IMR-90 (cell line): Measurements from ENCODE around the gene RNF225.

Experiments
- BHLHE40 ChIP-seq: fragments of 150-350 bp; IDR thresholded peaks from 2 replicates; pipeline ENCODE4 v1.6.1; 2016; ENCODE audit warnings: mild to moderate bottlenecking, low read depth, low read length
- CHD1 ChIP-seq: IDR thresholded peaks from 2 replicates; pipeline ENCODE4 v1.6.1; 2012; ENCODE audit warnings: low read depth, low read length, improper control_type of control experiment
- FOS ChIP-seq: fragments of 150-350 bp; IDR thresholded peaks from 2 replicates; pipeline ENCODE4 v1.6.1; 2016; ENCODE audit warnings: low read depth, low read length
- MAFK ChIP-seq: IDR thresholded peaks from 2 replicates; pipeline ENCODE4 v1.6.1; 2012; ENCODE audit warnings: low read depth, low read length, improper control_type of control experiment
- MAZ ChIP-seq: IDR thresholded peaks from 2 replicates; pipeline ENCODE4 v1.6.1; 2012; ENCODE audit warnings: low read depth, mild to moderate bottlenecking, low read length, improper control_type of control experiment, moderate library complexity, borderline replicate concordance
- NFE2L2 ChIP-seq: fragments of 150-350 bp; IDR thresholded peaks from 2 replicates; pipeline ENCODE4 v1.6.1; 2016; ENCODE audit warnings: low read depth, mild to moderate bottlenecking, low read length
- POLR2A ChIP-seq: IDR thresholded peaks from 2 replicates; pipeline ENCODE4 v1.6.1; 2012; ENCODE audit warnings: mild to moderate bottlenecking, low read depth, low read length
- RAD21 ChIP-seq: IDR thresholded peaks from 2 replicates; pipeline ENCODE4 v1.6.1; 2012; ENCODE audit warnings: low read length, improper control_type of control experiment
- RCOR1 ChIP-seq: IDR thresholded peaks from 2 replicates; pipeline ENCODE4 v1.6.1; 2012; ENCODE audit warnings: mild to moderate bottlenecking, low read length, improper control_type of control experiment; ENCODE audit not compliant: insufficient replicate concordance
- RFX5 ChIP-seq: IDR thresholded peaks from 2 replicates; pipeline ENCODE4 v1.8.0; 2012; ENCODE audit warnings: low read depth, mild to moderate bottlenecking, low read length, moderate library complexity
- TF ChIP-seq, protein P1 (sequence below): conservative IDR thresholded peaks from 2 replicates; pipeline ENCODE4 v1.5.1; 2012; ENCODE audit warnings: mild to moderate bottlenecking, low read depth, low read length, improper control_type of control experiment
- TF ChIP-seq, protein P2 (sequence below): fragments of 150-350 bp; IDR thresholded peaks from 2 replicates; pipeline ENCODE4 v1.6.1; 2016; ENCODE audit warnings: low read depth, mild to moderate bottlenecking, low read length, moderate library complexity, borderline replicate concordance
- TF ChIP-seq, protein P3 (sequence below): fragments of 150-350 bp; IDR thresholded peaks from 2 replicates; pipeline ENCODE4 v1.6.1; 2017; ENCODE audit warnings: mild to moderate bottlenecking, antibody characterized with exemption, low read length, low read depth

DNA sequence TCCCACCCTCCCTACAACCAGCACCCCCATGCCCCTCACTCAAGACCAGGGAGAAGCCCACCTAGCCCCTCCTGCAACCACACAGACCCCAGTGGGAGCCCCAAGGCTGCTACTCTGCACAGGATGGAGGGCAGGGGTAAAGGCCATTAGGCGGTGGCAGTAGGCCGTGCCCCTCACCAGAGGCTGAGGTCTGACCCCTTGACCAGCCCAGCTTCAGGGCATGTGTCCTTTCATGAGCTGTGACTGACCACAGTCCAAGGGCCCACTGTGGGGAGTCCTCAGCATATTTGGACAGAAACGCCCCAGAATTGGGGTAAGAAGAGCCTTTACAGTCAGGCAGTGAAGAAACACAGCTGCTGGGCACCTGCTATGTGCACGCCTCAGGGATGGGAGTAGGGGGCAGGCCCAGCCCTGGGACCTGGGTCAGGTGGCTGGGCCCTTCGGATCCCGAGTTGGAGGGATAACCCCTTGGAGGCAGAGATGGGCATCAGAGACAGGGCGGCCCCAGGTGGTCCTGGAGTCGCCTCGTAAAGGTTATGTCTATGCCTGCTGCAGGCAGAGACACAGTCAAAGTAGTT lies 10.1 kb upstream of the RNF225 start:
- TF ChIP-seq, protein P1, sequence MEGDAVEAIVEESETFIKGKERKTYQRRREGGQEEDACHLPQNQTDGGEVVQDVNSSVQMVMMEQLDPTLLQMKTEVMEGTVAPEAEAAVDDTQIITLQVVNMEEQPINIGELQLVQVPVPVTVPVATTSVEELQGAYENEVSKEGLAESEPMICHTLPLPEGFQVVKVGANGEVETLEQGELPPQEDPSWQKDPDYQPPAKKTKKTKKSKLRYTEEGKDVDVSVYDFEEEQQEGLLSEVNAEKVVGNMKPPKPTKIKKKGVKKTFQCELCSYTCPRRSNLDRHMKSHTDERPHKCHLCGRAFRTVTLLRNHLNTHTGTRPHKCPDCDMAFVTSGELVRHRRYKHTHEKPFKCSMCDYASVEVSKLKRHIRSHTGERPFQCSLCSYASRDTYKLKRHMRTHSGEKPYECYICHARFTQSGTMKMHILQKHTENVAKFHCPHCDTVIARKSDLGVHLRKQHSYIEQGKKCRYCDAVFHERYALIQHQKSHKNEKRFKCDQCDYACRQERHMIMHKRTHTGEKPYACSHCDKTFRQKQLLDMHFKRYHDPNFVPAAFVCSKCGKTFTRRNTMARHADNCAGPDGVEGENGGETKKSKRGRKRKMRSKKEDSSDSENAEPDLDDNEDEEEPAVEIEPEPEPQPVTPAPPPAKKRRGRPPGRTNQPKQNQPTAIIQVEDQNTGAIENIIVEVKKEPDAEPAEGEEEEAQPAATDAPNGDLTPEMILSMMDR = no peak
- TF ChIP-seq, protein P2, sequence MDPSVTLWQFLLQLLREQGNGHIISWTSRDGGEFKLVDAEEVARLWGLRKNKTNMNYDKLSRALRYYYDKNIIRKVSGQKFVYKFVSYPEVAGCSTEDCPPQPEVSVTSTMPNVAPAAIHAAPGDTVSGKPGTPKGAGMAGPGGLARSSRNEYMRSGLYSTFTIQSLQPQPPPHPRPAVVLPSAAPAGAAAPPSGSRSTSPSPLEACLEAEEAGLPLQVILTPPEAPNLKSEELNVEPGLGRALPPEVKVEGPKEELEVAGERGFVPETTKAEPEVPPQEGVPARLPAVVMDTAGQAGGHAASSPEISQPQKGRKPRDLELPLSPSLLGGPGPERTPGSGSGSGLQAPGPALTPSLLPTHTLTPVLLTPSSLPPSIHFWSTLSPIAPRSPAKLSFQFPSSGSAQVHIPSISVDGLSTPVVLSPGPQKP = no peak
- no peak for TF ChIP-seq POLR2A
- no peak for TF ChIP-seq MAFK
- TF ChIP-seq RFX5 = no peak
- TF ChIP-seq RAD21 = no peak
- TF ChIP-seq RCOR1 = no peak
- TF ChIP-seq BHLHE40 = no peak
- TF ChIP-seq, protein P3, sequence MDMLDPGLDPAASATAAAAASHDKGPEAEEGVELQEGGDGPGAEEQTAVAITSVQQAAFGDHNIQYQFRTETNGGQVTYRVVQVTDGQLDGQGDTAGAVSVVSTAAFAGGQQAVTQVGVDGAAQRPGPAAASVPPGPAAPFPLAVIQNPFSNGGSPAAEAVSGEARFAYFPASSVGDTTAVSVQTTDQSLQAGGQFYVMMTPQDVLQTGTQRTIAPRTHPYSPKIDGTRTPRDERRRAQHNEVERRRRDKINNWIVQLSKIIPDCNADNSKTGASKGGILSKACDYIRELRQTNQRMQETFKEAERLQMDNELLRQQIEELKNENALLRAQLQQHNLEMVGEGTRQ = no peak
- no peak for TF ChIP-seq MAZ
- no peak for TF ChIP-seq FOS
- no peak for TF ChIP-seq CHD1
- no peak for TF ChIP-seq NFE2L2
